KMS-11 (cell line): ENCODE data around the gene GTF2IRD1.

Experiments used
- H2AFZ ChIP-seq: fragments of 200-600 bp; sonication (generic); 2 replicates; pipeline ENCODE4 v1.6.1; 2016; ENCODE audit warnings: antibody characterized with exemption, mixed run types, low read depth
- H3K27ac ChIP-seq: fragments of 200-600 bp; sonication (generic); 2 replicates; pipeline ENCODE4 v1.6.1; 2016; ENCODE audit warnings: mild to moderate bottlenecking, mixed run types
- H3K27me3 ChIP-seq: fragments of 200-600 bp; sonication (generic); 2 replicates; pipeline ENCODE4 v1.6.1; 2017; ENCODE audit warnings: mild to moderate bottlenecking, low read depth, mixed run types, moderate library complexity; ENCODE audit not compliant: insufficient read depth
- H3K36me3 ChIP-seq: fragments of 200-600 bp; sonication (generic); 2 replicates; pipeline ENCODE4 v1.6.1; 2017; ENCODE audit warnings: mild to moderate bottlenecking, mixed run types; ENCODE audit not compliant: insufficient read depth
- H3K4me1 ChIP-seq: fragments of 200-600 bp; sonication (generic); 2 replicates; pipeline ENCODE4 v1.6.1; 2016; ENCODE audit warnings: mild to moderate bottlenecking, low read depth, mixed run types; ENCODE audit not compliant: poor library complexity, severe bottlenecking
- H3K4me2 ChIP-seq: fragments of 200-600 bp; sonication (generic); 2 replicates; pipeline ENCODE4 v1.7.0; 2016; ENCODE audit warnings: mild to moderate bottlenecking, mixed run types
- H3K4me3 ChIP-seq: fragments of 200-600 bp; sonication (generic); IDR thresholded peaks from 2 replicates; pipeline ENCODE4 v1.6.1; 2017; ENCODE audit warnings: low read depth, low read length, mixed read lengths; ENCODE audit not compliant: insufficient read depth
- H3K79me2 ChIP-seq: fragments of 200-600 bp; sonication (generic); 2 replicates; pipeline ENCODE4 v1.6.1; 2016; ENCODE audit warnings: low read depth, mixed run types; ENCODE audit not compliant: insufficient read depth
- H3K9ac ChIP-seq: fragments of 200-600 bp; sonication (generic); 2 replicates; pipeline ENCODE4 v1.6.1; 2016; ENCODE audit warnings: mild to moderate bottlenecking, mixed run types
- H4K20me1 ChIP-seq: fragments of 200-600 bp; sonication (generic); 2 replicates; pipeline ENCODE4 v1.6.1; 2016; ENCODE audit warnings: mild to moderate bottlenecking, mixed run types; ENCODE audit not compliant: insufficient read depth
- CTCF ChIP-seq: fragments of 200-600 bp; sonication (generic); conservative IDR thresholded peaks from 2 replicates; pipeline ENCODE4 v1.6.1; 2017; ENCODE audit warnings: low read depth, mild to moderate bottlenecking, antibody characterized with exemption, low read length, moderate library complexity, mixed read lengths

Gene GTF2IRD1

GRCh38 chr7:74498996-74499834, 45.5 kb downstream of the GTF2IRD1 start:
- no peak overlapping the region for H3K27ac ChIP-seq
- no peak overlapping the region for H3K4me3 ChIP-seq
- H3K4me2 ChIP-seq = no peak overlapping the region
- no peaks in the 10 kb centered on the region for H4K20me1 ChIP-seq
- H3K36me3 ChIP-seq = no peaks in the 10 kb centered on the region
- no peak overlapping the region for H2AFZ ChIP-seq
- no peaks in the 10 kb centered on the region for H3K4me1 ChIP-seq
- no peaks in the 10 kb centered on the region for H3K79me2 ChIP-seq
- no peak for TF ChIP-seq CTCF
- H3K27me3 ChIP-seq = no peaks in the 10 kb centered on the region
- H3K9ac ChIP-seq = no peak overlapping the region

GRCh38 chr7:74499835-74500388, 46.2 kb downstream of the GTF2IRD1 start:
- Histone ChIP-seq H3K79me2 (no peaks in the 10 kb centered on the region), H2AFZ (no peak overlapping the region), H4K20me1 (no peaks in the 10 kb centered on the region), H3K27ac (no peak overlapping the region), H3K9ac (no peak overlapping the region), H3K4me1 (no peaks in the 10 kb centered on the region), H3K4me2 (no peak overlapping the region), H3K36me3 (no peaks in the 10 kb centered on the region), H3K27me3 (no peaks in the 10 kb centered on the region), H3K4me3 (no peak overlapping the region)
- no peak for TF ChIP-seq CTCF

- Histone ChIP-seq H3K36me3 (no peaks in the 10 kb centered on the region), H3K27me3 (no peaks in the 10 kb centered on the region), H3K79me2 (no peaks in the 10 kb centered on the region), H4K20me1 (no peaks in the 10 kb centered on the region), H2AFZ (no peak overlapping the region), H3K4me1 (no peaks in the 10 kb centered on the region), H3K9ac (no peak overlapping the region), H3K27ac (no peak overlapping the region), H3K4me2 (no peak overlapping the region), H3K4me3 (no peak overlapping the region)
- TF ChIP-seq CTCF = no peak
Measured at GRCh38 chr7:74501298-74501697, 47.6 kb downstream of the GTF2IRD1 start.

- Histone ChIP-seq H3K27ac (no peak overlapping the region), H4K20me1 (no peaks in the 10 kb centered on the region)
- TF ChIP-seq CTCF = no peak
Measured at GRCh38 chr7:74502216-74502891, 48.6 kb downstream of the GTF2IRD1 start.

More at GRCh38 chr7:74502216-74502891, 48.6 kb downstream of the GTF2IRD1 start:
- Histone ChIP-seq H3K9ac (no peak overlapping the region), H3K27me3 (no peaks in the 10 kb centered on the region), H3K36me3 (no peaks in the 10 kb centered on the region), H3K4me3 (no peak overlapping the region), H2AFZ (no peak overlapping the region), H3K79me2 (no peaks in the 10 kb centered on the region), H3K4me2 (no peak overlapping the region), H3K4me1 (no peaks in the 10 kb centered on the region)
